GM18858 (cell line): ENCODE results near the gene GTPBP1.

Experiments used
- ATAC-seq: cut with Tn5 transposase; IDR thresholded peaks from one replicate; pipeline ENCODE4 v1.9.1; 2021; ENCODE audit not compliant: unreplicated experiment

GTPBP1 gene

GRCh38 chr22:38739300-38740055, 33.7 kb downstream of the GTPBP1 start:
- no peak for ATAC-seq

- no peak for ATAC-seq
These were observed 34.5 kb downstream of the GTPBP1 start for GRCh38 chr22:38740116-38740723.

GRCh38 chr22:38740754-38741153, 35.0 kb downstream of the GTPBP1 start:
- ATAC-seq = no peak

- ATAC-seq = no peak
These were observed 35.4 kb downstream of the GTPBP1 start for GRCh38 chr22:38741166-38741565.

- ATAC-seq = no peak
These were observed 35.8 kb downstream of the GTPBP1 start for GRCh38 chr22:38741576-38741975.

GRCh38 chr22:38742176-38742942, 36.6 kb downstream of the GTPBP1 start:
- no peak for ATAC-seq

- no peak for ATAC-seq
These were observed 39.2 kb downstream of the GTPBP1 start for GRCh38 chr22:38744981-38745380.

- no peak for ATAC-seq
These were observed 40.1 kb downstream of the GTPBP1 start for GRCh38 chr22:38745676-38746460.

- ATAC-seq = no peak
These were observed 42.9 kb downstream of the GTPBP1 start for GRCh38 chr22:38748487-38749136.

- ATAC-seq = no peak
These were observed 44.4 kb downstream of the GTPBP1 start for GRCh38 chr22:38750104-38750503.

- ATAC-seq = no peak
These were observed 44.9 kb downstream of the GTPBP1 start for GRCh38 chr22:38750638-38751037.

GRCh38 chr22:38751066-38751421, 45.3 kb downstream of the GTPBP1 start:
- no peak for ATAC-seq

- no peak for ATAC-seq
These were observed 45.9 kb downstream of the GTPBP1 start for GRCh38 chr22:38751422-38752346.

- ATAC-seq = no peak
These were observed 48.4 kb downstream of the GTPBP1 start for GRCh38 chr22:38753948-38754750.

- no peak for ATAC-seq
These were observed 49.0 kb downstream of the GTPBP1 start for GRCh38 chr22:38754751-38755154.

GRCh38 chr22:38755155-38755910, 49.6 kb downstream of the GTPBP1 start:
- peak; percentile 7 for ATAC-seq

- ATAC-seq = peak; percentile 63
These were observed 50.3 kb downstream of the GTPBP1 start, which contains the start of gene SUN2 for GRCh38 chr22:38755911-38756532. SUN2 (minus strand) TSS chr22:38755998; CDS start chr22:38752628, 3,370 bp downstream.
